A673 (cell line): Measurements from ENCODE around the gene MACC1. TPM values are rescaled to one million over a fixed set of nuclear protein-coding genes. Genes with fewer than 3 reads are reported as not detected.

ENCODE experiments used
- BruUV-seq: library from RNA; stranded (reverse); fragments of 400-500 nt; replicated peaks from 2 replicates; lab custom pipeline; 2021; lab: Mats Ljungman, UMichigan
- CTCF ChIA-PET: fragments of 300-600 bp; sonication (Branson Sonifier 250); formaldehyde crosslinking; loops from one replicate; lab custom pipeline; 2022; ENCODE audit warnings: antibody characterized with exemption; lab: Charles Lee
- POLR2A ChIA-PET: fragments of 300-600 bp; sonication (Branson Sonifier 250); formaldehyde crosslinking; loops from one replicate; lab custom pipeline; 2022; ENCODE audit warnings: antibody characterized with exemption; ENCODE audit not compliant: low non-redundant PET; lab: Charles Lee
- DNase-seq: peaks from one replicate; pipeline ENCODE4 v3.0.0-alpha.2; 2015; ENCODE audit warnings: low spot score
- H3K27ac ChIP-seq: fragments of 200-600 bp; sonication (generic); 2 replicates; pipeline ENCODE4 v1.5.1; 2016; ENCODE audit warnings: mixed run types, low read depth, mild to moderate bottlenecking, mixed read lengths, antibody characterized with exemption, low read length; ENCODE audit not compliant: poor library complexity, severe bottlenecking
- H3K27me3 ChIP-seq: fragments of 200-600 bp; sonication (generic); replicated peaks from 2 replicates; pipeline ENCODE4 v1.6.1; 2017; ENCODE audit warnings: mixed run types, low read depth, mild to moderate bottlenecking, mixed read lengths, antibody characterized with exemption, low read length; ENCODE audit not compliant: insufficient read depth, poor library complexity
- H3K36me3 ChIP-seq: fragments of 200-600 bp; sonication (generic); 2 replicates; pipeline ENCODE4 v1.6.1; 2016; ENCODE audit warnings: mixed run types, mild to moderate bottlenecking, mixed read lengths, antibody characterized with exemption, low read length; ENCODE audit not compliant: insufficient read depth, poor library complexity, severe bottlenecking
- H3K4me1 ChIP-seq: fragments of 200-600 bp; sonication (generic); 2 replicates; pipeline ENCODE4 v1.6.1; 2017; ENCODE audit warnings: mixed run types, mild to moderate bottlenecking, mixed read lengths, antibody characterized with exemption, low read length; ENCODE audit not compliant: insufficient read depth, poor library complexity, severe bottlenecking
- H3K4me3 ChIP-seq: fragments of 200-600 bp; sonication (generic); 2 replicates; pipeline ENCODE4 v1.5.1; 2016; ENCODE audit warnings: low read depth, mixed run types, mild to moderate bottlenecking, mixed read lengths, low read length; ENCODE audit not compliant: poor library complexity, severe bottlenecking
- H3K9me3 ChIP-seq: fragments of 200-600 bp; sonication (generic); 2 replicates; pipeline ENCODE4 v1.6.1; 2016; ENCODE audit warnings: mixed run types, low read depth, mild to moderate bottlenecking, mixed read lengths, antibody characterized with exemption, low read length; ENCODE audit not compliant: poor library complexity, severe bottlenecking
- EZH2 ChIP-seq: fragments of 200-600 bp; sonication (generic); IDR thresholded peaks from 2 replicates; pipeline ENCODE4 v1.6.1; 2017; ENCODE audit warnings: borderline replicate concordance, low read depth, mild to moderate bottlenecking, mixed read lengths, antibody characterized with exemption, low read length; ENCODE audit not compliant: poor library complexity, severe bottlenecking
- intact Hi-C: fragments of 100-400 bp; cut with micrococcal nuclease; formaldehyde crosslinking; loops from one replicate; pipeline ENCODE4 v1.10.0; 2022; ENCODE audit not compliant: unreplicated experiment
- total RNA-seq: library from RNA; stranded (reverse); gene quantifications from 2 replicates; pipeline ENCODE4 v1.2.3, GENCODE V29; 2021
- TF ChIP-seq, protein P1 (sequence below): fragments of 300-800, 200-600 bp; sonication (generic); conservative IDR thresholded peaks from 2 replicates; pipeline ENCODE4 v1.5.1; 2017; ENCODE audit warnings: low read depth, mild to moderate bottlenecking, antibody characterized with exemption, low read length, moderate library complexity, mixed read lengths

The MACC1 gene
- total RNA-seq, 1 experiment from 2014 or later, result not detected

DNA sequence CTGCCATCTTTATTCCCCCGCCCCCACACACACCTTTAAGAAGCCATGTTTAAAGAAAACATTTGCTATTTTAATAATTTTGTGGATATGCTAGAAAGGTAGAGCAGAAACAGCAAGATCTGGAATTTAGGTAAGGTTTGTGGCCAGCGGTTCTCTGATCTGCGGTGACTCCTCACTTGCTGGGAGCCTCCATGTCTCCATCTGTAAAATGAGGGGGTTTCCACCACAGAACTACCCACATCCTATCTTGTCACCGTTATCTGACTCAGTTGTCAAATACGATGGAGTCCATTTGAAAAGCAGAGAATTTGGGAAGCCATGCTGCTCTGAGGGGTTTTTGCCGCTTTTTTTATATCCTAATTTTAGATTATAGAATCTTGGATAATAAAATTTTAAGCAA is 23.3 kb downstream of the MACC1 start:
- no TSS peak for BruUV-seq
- POLR2A ChIA-PET, result no interaction called here
- no peak for DNase-seq
- Histone ChIP-seq H3K4me1 (no peaks in the 10 kb centered on the region), H3K9me3 (no peaks in the 10 kb centered on the region), H3K27me3 (no peaks in the 10 kb centered on the region), H3K4me3 (no peak overlapping the region), H3K36me3 (no peaks in the 10 kb centered on the region), H3K27ac (no peak overlapping the region)
- intact Hi-C loops, result no loop called here
- CTCF ChIA-PET, result no interaction called here
- TF ChIP-seq EZH2, result no peak
- TF ChIP-seq, protein P1, sequence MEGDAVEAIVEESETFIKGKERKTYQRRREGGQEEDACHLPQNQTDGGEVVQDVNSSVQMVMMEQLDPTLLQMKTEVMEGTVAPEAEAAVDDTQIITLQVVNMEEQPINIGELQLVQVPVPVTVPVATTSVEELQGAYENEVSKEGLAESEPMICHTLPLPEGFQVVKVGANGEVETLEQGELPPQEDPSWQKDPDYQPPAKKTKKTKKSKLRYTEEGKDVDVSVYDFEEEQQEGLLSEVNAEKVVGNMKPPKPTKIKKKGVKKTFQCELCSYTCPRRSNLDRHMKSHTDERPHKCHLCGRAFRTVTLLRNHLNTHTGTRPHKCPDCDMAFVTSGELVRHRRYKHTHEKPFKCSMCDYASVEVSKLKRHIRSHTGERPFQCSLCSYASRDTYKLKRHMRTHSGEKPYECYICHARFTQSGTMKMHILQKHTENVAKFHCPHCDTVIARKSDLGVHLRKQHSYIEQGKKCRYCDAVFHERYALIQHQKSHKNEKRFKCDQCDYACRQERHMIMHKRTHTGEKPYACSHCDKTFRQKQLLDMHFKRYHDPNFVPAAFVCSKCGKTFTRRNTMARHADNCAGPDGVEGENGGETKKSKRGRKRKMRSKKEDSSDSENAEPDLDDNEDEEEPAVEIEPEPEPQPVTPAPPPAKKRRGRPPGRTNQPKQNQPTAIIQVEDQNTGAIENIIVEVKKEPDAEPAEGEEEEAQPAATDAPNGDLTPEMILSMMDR, result no peak

GRCh38 chr7:20193242-20193777 is 23.9 kb downstream of the MACC1 start:
- ChIA-PET POLR2A (no interaction called here), CTCF (no interaction called here)
- H3K4me3 ChIP-seq, result no peak overlapping the region
- H3K4me1 ChIP-seq, result no peaks in the 10 kb centered on the region
- intact Hi-C loops, result no loop called here
- no peaks in the 10 kb centered on the region for H3K27me3 ChIP-seq
- H3K36me3 ChIP-seq, result no peaks in the 10 kb centered on the region
- no peak for TF ChIP-seq EZH2
- TF ChIP-seq, protein P1, result no peak
- DNase-seq, result no peak
- H3K27ac ChIP-seq, result no peak overlapping the region
- no TSS peak for BruUV-seq
- H3K9me3 ChIP-seq, result no peaks in the 10 kb centered on the region

GRCh38 chr7:20191391-20191869 is 25.8 kb downstream of the MACC1 start:
- Histone ChIP-seq H3K4me1 (no peaks in the 10 kb centered on the region), H3K4me3 (no peak overlapping the region), H3K27me3 (no peaks in the 10 kb centered on the region), H3K27ac (no peak overlapping the region), H3K36me3 (no peaks in the 10 kb centered on the region), H3K9me3 (no peaks in the 10 kb centered on the region)
- intact Hi-C loops, result no loop called here
- no TSS peak for BruUV-seq
- ChIA-PET POLR2A (no interaction called here), CTCF (no interaction called here)
- DNase-seq, result no peak
- TF ChIP-seq, protein P1, result no peak
- TF ChIP-seq EZH2, result no peak
